Neutrophil (primary cell): ENCODE results near the gene SORCS2.

Source experiments
- H3K27ac ChIP-seq: fragments of 200-600 bp; sonication (generic); 2 replicates; pipeline ENCODE4 v1.5.1; 2016; ENCODE audit warnings: mild to moderate bottlenecking, moderate library complexity
- H3K27me3 ChIP-seq: fragments of 200-600 bp; sonication (generic); 2 replicates; pipeline ENCODE4 v1.6.0; 2016; ENCODE audit warnings: mild to moderate bottlenecking
- H3K36me3 ChIP-seq: fragments of 200-600 bp; sonication (generic); 2 replicates; pipeline ENCODE4 v1.5.1; 2017
- H3K4me1 ChIP-seq, 2 experiments: fragments of 200-600 bp in 1 of 2; sonication (generic) in 1 of 2; 1 replicate in 1 of 2; 2 replicates in 1 of 2; pipeline versions ENCODE4 v1.5.1 to v1.6.1; 2013 to 2016; ENCODE audit warnings: low read depth in 1 of 2, low read length in 1 of 2, mild to moderate bottlenecking in 1 of 2, moderate library complexity in 1 of 2; ENCODE audit not compliant: control insufficient read depth in 1 of 2, insufficient read depth in 1 of 2
- H3K4me3 ChIP-seq, 2 experiments: fragments of 200-600 bp in 1 of 2; sonication (generic) in 1 of 2; 1 replicate in 1 of 2; 2 replicates in 1 of 2; pipeline ENCODE4 v1.5.1; 2013 to 2016; ENCODE audit warnings: low read depth in 1 of 2, low read length in 1 of 2, mild to moderate bottlenecking in 1 of 2, moderate library complexity in 1 of 2
- H3K9me3 ChIP-seq: fragments of 200-600 bp; sonication (generic); 2 replicates; pipeline ENCODE4 v1.5.1; 2016
- TF ChIP-seq, protein P1 (sequence below): fragments of 200-600 bp; sonication (generic); IDR thresholded peaks from 2 replicates; pipeline ENCODE4 v1.5.1; 2016; ENCODE audit warnings: antibody characterized with exemption

SORCS2 gene

DNA sequence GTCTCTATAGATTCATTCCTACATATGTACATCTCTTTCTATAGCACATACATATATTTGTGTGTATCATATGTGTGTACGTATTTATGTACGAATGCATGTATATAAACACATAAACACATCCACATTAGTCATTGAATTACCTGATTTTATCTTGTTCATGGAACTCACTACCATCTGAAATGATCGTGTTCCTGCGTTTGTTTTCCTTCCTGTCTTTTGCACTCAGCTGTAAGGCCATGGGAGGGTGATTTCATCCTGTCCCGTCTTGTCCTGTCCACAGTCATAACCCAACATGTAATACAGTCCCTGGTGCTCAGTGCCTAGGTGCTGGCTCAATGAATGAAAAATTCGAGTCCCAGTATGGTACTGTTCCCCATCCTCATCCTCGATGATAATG, 434.2 kb downstream of the SORCS2 start:
- Histone ChIP-seq H3K4me3 (no peak overlapping the region), H3K36me3 (no peaks in the 10 kb centered on the region), H3K4me1 (no peaks in the 10 kb centered on the region), H3K27ac (no peak overlapping the region), H3K9me3 (no peaks in the 10 kb centered on the region), H3K27me3 (peaks cover 14% of the 10 kb centered on the region)
- TF ChIP-seq, protein P1, sequence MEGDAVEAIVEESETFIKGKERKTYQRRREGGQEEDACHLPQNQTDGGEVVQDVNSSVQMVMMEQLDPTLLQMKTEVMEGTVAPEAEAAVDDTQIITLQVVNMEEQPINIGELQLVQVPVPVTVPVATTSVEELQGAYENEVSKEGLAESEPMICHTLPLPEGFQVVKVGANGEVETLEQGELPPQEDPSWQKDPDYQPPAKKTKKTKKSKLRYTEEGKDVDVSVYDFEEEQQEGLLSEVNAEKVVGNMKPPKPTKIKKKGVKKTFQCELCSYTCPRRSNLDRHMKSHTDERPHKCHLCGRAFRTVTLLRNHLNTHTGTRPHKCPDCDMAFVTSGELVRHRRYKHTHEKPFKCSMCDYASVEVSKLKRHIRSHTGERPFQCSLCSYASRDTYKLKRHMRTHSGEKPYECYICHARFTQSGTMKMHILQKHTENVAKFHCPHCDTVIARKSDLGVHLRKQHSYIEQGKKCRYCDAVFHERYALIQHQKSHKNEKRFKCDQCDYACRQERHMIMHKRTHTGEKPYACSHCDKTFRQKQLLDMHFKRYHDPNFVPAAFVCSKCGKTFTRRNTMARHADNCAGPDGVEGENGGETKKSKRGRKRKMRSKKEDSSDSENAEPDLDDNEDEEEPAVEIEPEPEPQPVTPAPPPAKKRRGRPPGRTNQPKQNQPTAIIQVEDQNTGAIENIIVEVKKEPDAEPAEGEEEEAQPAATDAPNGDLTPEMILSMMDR = no peak

DNA sequence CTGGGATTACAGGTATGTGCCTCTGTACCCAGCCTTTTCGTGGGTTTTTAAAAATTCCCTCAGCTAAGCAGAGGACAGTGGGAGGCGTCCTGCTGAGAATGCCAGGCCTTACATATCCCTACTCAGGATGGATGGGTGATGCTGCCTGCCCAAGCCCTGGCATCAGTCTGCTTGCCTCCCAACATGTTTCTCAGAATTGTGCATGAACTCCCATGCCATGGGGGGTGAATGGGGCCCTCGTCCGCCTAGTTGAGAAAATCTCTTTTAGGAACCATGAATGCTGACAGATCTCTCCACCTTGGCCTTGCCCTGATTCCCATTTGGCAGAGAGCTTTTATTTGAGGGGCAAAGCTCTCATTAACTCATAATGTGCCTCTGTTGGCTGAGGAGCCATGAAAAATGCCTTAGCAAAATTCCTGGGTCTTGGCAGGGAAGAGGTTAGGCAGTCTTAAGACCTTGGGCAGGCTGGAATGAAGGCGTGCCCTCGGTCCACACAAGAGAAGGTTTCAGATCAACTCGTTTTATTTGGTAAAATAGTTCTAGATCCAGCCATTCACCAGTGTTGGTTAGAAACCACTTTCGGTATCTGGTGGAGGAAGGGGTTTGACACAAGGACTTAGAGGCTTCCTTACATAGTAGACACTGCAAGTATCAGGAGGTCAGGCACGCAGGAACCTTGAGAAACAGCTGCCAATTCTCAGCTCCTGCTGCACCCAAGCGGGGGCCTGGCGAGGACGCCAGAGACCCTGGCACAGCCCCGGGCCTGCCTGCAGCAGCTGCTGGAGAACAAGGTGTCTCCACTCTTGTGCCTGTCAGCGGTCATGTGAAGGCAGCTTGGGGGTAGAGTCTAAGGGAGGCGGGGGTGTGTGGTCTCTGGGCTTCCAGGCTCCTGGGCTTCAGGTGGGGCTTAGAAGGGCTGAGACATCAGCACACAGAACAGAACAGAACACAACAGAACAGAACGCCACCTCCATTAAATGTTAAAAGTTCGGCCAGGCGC, 435.2 kb downstream of the SORCS2 start:
- Histone ChIP-seq H3K27ac (no peak overlapping the region), H3K27me3 (peaks cover 24% of the 10 kb centered on the region), H3K4me1 (no peaks in the 10 kb centered on the region), H3K36me3 (no peaks in the 10 kb centered on the region), H3K4me3 (no peak overlapping the region), H3K9me3 (no peaks in the 10 kb centered on the region)
- TF ChIP-seq, protein P1 = no peak

DNA sequence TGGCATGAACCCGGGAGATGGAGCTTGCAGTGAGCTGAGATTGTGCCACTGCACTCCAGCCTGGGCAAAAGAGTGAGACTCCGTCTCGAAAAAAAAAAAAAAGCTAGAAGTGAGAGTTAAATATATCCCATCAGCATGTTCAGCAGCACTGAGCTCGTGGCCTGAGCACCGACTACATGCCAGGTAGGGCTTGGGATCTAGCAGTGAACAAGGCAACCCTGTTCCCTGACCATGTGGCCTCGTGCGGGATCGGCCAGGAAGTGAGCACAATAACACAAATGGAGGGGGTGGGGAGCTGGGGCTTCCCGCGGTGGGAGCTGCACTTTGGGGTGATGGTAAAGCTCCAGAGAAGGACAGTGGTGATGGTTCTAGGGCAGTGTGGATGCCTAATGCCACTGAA, 436.1 kb downstream of the SORCS2 start:
- H3K9me3 ChIP-seq = no peaks in the 10 kb centered on the region
- H3K36me3 ChIP-seq = no peaks in the 10 kb centered on the region
- TF ChIP-seq, protein P1 = no peak
- H3K4me1 ChIP-seq = no peaks in the 10 kb centered on the region
- peaks cover 21% of the 10 kb centered on the region for H3K27me3 ChIP-seq
- no peak overlapping the region for H3K4me3 ChIP-seq
- no peak overlapping the region for H3K27ac ChIP-seq

DNA sequence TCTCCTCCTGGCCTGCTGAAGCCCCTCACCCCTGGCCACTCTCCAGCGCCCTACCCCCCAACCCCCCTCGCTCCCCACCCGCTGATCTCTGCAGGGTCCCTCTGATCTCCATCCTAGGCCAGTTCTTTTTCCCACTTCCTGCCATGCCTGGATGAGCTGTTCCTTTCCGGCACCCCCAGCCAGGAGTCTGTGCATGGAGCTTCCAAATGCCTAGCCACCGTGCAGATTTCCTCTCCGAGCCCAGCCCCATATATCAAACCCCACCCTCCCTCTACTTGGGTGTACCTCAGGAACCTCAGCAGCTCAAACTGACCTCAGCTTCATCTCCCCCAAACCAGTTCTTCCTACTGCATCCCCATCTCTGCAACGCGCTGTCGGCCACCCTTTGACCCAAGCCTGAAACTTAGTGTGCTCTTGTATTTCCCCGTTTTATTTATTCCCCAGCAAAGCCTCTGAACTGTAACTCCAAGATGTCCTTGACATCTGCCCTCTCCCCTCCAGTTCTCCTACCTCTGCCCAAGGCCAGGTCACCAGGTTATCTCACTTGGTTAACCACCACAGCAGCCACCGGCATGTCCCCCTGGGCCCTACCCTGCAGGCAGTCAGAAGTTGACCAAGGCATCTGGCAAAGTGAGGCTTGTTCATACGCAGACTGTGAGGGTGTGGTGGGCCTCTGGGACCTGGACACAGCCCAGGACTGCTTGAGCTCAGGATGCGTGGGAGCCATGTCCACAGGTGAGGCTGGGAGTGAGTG, 437.3 kb downstream of the SORCS2 start:
- Histone ChIP-seq H3K9me3 (no peaks in the 10 kb centered on the region), H3K36me3 (no peaks in the 10 kb centered on the region), H3K27ac (no peak overlapping the region), H3K27me3 (peaks cover 17% of the 10 kb centered on the region), H3K4me3 (no peak overlapping the region), H3K4me1 (peaks cover 3% of the 10 kb centered on the region in 2 experiments)
- TF ChIP-seq, protein P1 = no peak

DNA sequence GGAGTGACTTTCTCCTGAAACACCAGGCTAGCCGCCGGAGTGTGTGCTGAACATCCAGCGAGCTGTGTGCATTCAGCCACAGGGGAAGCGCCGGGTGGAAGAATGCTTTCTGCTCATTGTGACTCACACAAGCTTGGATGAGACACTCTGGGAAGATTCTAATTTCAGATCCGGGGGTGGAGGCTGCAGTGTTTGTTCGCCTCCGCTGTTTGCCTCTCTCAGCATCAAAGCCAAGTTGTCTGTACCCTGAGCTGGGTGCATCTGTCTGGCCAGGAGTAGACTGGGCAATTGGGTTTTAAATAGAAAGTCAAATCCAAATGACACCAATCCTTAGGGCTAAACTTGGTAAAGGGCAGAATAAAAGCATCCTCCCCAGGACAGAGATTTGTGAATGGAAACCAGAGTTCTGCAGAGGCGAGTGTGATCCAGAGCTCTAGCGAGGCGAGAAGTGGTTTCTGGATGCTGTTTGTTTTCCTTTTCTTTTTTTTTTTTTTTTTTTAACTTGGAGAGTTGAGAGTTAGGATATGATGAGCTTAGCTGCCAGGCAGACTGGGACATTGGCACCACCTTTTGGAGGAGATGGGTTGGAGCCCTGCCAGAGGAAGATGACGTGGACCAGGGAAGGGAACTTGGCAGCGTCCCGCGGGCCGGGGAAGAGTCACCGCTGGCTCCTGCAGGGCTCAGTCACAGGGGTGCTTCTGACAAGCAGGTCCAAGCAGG, 438.4 kb downstream of the SORCS2 start:
- Histone ChIP-seq H3K9me3 (no peaks in the 10 kb centered on the region), H3K27me3 (peaks cover 17% of the 10 kb centered on the region), H3K4me3 (no peak overlapping the region), H3K36me3 (no peaks in the 10 kb centered on the region), H3K4me1 (peaks cover 14% of the 10 kb centered on the region in 2 experiments), H3K27ac (no peak overlapping the region)
- TF ChIP-seq, protein P1 = no peak
